Body of pancreas (tissue), 4 donors: ENCODE data around the gene PNO1. TPM values are rescaled to one million over a fixed set of nuclear protein-coding genes. Genes with fewer than 3 reads are reported as not detected.

Experiments used
- ATAC-seq: fragments of 150-250 bp; one replicate; pipeline ENCODE4 v1.9.1; 2016
- DNase-seq, 4 donors: peaks; one replicate each; pipeline ENCODE4 v3.0.0-alpha.2; 2019
- H3K27ac ChIP-seq, 4 donors: fragments of 200-600 bp; sonication (generic); 1 replicate in 3 of 4; 2 replicates in 1 of 4; pipeline versions ENCODE4 v1.5.1 to v1.6.1; 2016 to 2019; ENCODE audit warnings: mild to moderate bottlenecking in 1 of 4, mixed read lengths in 1 of 4, moderate library complexity in 1 of 4
- H3K27me3 ChIP-seq, 2 donors: fragments of 200-600 bp; sonication (generic); one replicate each; pipeline ENCODE4 v1.6.0; 2016; ENCODE audit warnings: mild to moderate bottlenecking in 1 of 2
- H3K36me3 ChIP-seq, 2 donors: fragments of 200-600 bp; sonication (generic); replicated peaks in 1 of 2; 2 replicates each; pipeline ENCODE4 v1.5.1; 2016; ENCODE audit warnings: low read depth in 2 of 2; ENCODE audit not compliant: insufficient read depth in 1 of 2
- H3K4me1 ChIP-seq: fragments of 200-600 bp; sonication (generic); one replicate; pipeline ENCODE4 v1.6.0; 2016
- H3K4me3 ChIP-seq, 2 donors: fragments of 200-600 bp; sonication (generic); 1 replicate in 1 of 2; 2 replicates in 1 of 2; pipeline ENCODE4 v1.5.1; 2016 to 2019
- H3K9me3 ChIP-seq, 3 donors: fragments of 200-600 bp; sonication (generic); 1 replicate in 2 of 3; 2 replicates in 1 of 3; pipeline ENCODE4 v1.5.1; 2016
- CTCF ChIP-seq, 7 experiments: fragments of 450-650 bp in 4 of 7; fragments of 200-600 bp in 3 of 7; sonication (generic) in 3 of 7; IDR thresholded peaks; one replicate each; pipeline ENCODE4 v1.5.1; 2016 to 2019; ENCODE audit warnings: antibody characterized with exemption in 7 of 7
- POLR2A ChIP-seq, 3 donors: fragments of 450-650 bp; IDR thresholded peaks; one replicate each; pipeline ENCODE4 v1.6.1; 2016; ENCODE audit warnings: antibody characterized with exemption in 3 of 3, mild to moderate bottlenecking in 2 of 3
- WGBS, 2 donors: methylation state at CpG; one replicate each; pipeline ENCODE4 v1.1.5; 2017; 5-methylcytosine and 5-hydroxymethylcytosine counted together
- intact Hi-C: fragments of 100-400 bp; cut with DNase I; formaldehyde crosslinking; loops from one replicate; pipeline ENCODE4 v1.15.1; 2023
- total RNA-seq, 2 donors: library from RNA; depleted of rRNA; stranded (reverse); fragments of >200 nt; gene quantifications; one replicate each; pipeline ENCODE4 v1.1.0, GENCODE V29; 2016

PNO1 gene
- total RNA-seq, 2 donors from 2014 or later, result 6.0 to 8.9 TPM

- Histone ChIP-seq H3K27ac (no peak overlapping the region), H3K36me3 (no peaks in the 10 kb centered on the region), H3K4me1 (no peaks in the 10 kb centered on the region), H3K27me3 (no peaks in the 10 kb centered on the region), H3K9me3 (no peaks in the 10 kb centered on the region), H3K4me3 (no peak overlapping the region)
- intact Hi-C loops, result no loop called here
- WGBS, 2 donors, result 74 to 84% methylated on average over 6 of the region's 6 CpGs
- no peak for TF ChIP-seq POLR2A (IDR thresholded peaks at IDR 0.05)
- no peak for TF ChIP-seq CTCF (IDR thresholded peaks at IDR 0.05)
- ATAC-seq (no peak), DNase-seq (no peak)
Observed at GRCh38 chr2:68134554-68134953, 23.1 kb upstream of the PNO1 start.

- Histone ChIP-seq H3K27me3 (no peaks in the 10 kb centered on the region), H3K36me3 (no peaks in the 10 kb centered on the region), H3K27ac (no peak overlapping the region), H3K4me1 (no peaks in the 10 kb centered on the region), H3K9me3 (no peaks in the 10 kb centered on the region), H3K4me3 (no peak overlapping the region)
- intact Hi-C loops, result no loop called here
- ATAC-seq (no peak), DNase-seq (no peak)
- WGBS, 2 donors, result 58 to 80% methylated on average over 7 of the region's 7 CpGs
- TF ChIP-seq POLR2A (IDR thresholded peaks at IDR 0.05) (no peak), CTCF (IDR thresholded peaks at IDR 0.05) (no peak)
Observed at GRCh38 chr2:68135448-68136320, 22.0 kb upstream of the PNO1 start.

- H3K4me1 ChIP-seq, result no peaks in the 10 kb centered on the region
- ATAC-seq (no peak), DNase-seq (no peak)
- intact Hi-C loops, result no loop called here
- H3K27ac ChIP-seq, result no peak overlapping the region
- 85 to 89% methylated on average over 2 of the region's 2 CpGs for WGBS, 2 donors
- TF ChIP-seq POLR2A (IDR thresholded peaks at IDR 0.05) (no peak), CTCF (IDR thresholded peaks at IDR 0.05) (no peak)
- no peak overlapping the region for H3K4me3 ChIP-seq
- H3K9me3 ChIP-seq, result no peaks in the 10 kb centered on the region
- no peaks in the 10 kb centered on the region for H3K36me3 ChIP-seq
- no peaks in the 10 kb centered on the region for H3K27me3 ChIP-seq
Observed at GRCh38 chr2:68141875-68142274, 15.8 kb upstream of the PNO1 start.

- Histone ChIP-seq H3K4me1 (peaks cover 7% of the 10 kb centered on the region), H3K36me3 (no peaks in the 10 kb centered on the region), H3K27me3 (no peaks in the 10 kb centered on the region), H3K4me3 (no peak overlapping the region), H3K9me3 (no peaks in the 10 kb centered on the region), H3K27ac (no peak overlapping the region)
- ATAC-seq, result no peak
- intact Hi-C loops, result no loop called here
- TF ChIP-seq POLR2A (IDR thresholded peaks at IDR 0.05), result no peak
- no peak for TF ChIP-seq CTCF (IDR thresholded peaks at IDR 0.05)
- DNase-seq, result no peak
Observed at GRCh38 chr2:68151037-68151436, 6.7 kb upstream of the PNO1 start.
